DMS53 treated with DMSO at 0.1 percent for 48 hours (cell line): ENCODE measurements around the gene GATA2.
A peak's percentile ranks its signal among the peaks of the same experiment; 100 is the strongest.

ENCODE experiments used
- DNase-seq: peaks from one replicate; lab custom pipeline; 2025; ENCODE audit not compliant: unreplicated experiment; lab: John Stamatoyannopoulos, UW

Gene GATA2

DNA sequence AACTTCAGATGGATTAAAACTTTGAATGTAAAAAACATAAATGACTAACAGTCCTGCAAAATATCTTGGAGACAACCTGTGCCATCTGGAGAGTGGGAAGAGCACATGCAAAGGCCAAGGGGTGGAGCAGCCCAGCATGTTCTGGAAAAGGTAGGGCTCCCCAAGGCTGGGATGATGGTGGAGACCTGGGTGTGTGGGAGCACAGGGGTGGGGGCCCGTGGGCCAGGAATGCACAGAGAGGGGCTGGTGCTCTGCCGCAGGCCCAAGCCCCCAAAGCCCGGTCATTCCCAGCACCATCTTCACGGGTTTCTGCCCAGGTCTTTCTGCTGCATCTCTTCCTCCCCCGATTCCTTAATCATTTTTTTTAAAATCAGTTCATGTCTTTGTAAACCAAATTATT lies 9.7 kb upstream of the GATA2 start:
- no peak for DNase-seq

DNA sequence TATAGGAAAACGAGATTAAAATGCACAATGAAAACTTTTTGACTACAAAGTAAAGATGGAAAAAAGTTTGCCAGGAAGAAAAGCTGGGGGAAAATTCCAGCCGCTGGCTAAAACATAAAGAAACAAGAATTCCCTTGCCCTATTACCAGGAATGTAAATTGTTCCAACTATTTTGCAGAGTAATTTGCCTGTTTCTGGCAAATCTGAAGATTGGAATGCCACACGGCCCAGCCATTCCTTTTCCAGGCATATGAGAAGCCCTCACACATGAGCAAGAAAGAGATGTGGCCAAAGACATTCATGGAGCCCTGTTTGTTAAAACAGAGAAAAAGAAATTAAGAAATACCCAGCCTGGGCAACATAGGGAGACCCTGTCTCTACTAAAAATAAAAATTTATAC lies 8.4 kb upstream of the GATA2 start:
- DNase-seq, result no peak

DNA sequence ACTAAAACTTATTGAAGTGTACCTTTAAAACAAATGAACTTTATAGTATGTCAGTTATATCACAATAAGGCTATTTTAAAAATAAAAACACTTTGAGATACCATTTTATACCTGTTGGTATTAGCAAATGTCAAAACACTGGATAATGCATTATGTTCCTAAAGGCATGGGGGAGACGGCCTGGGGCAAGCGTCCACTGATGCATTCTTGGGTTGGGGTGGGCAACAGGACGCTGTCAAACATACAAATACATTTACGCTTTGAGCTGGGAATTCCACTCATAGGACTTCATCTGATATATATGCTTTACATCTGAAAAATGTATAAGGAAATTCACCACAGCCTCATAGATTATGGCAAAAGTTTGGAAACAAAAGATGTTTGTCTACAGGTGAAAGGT lies 7.6 kb upstream of the GATA2 start:
- DNase-seq, result no peak

DNA sequence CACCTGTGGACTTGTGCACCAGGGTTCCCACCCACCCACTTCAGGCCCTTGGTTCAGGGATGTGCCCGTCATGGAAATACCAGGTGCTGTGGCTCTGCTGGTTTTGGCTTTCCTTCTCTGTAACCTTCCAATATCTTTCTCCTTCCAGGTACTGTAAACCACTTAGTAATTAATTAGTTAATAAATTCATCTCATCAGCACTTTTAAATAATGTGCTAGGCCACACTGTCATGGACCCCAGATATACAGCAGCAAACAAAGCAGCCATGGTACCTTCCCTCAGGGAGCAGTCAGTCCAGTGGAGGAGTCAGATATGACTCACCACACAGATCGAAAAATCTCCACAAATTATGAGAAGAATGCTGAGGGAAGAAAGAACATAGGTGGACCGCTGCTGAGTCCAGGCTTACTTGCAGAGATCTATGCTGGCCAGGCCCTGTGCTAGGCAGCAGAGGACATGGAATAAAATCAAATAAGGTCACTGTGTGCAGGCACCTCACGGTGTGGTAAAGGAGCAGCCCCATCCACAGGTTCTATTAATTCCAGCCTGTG lies 6.8 kb upstream of the GATA2 start:
- no peak for DNase-seq

DNA sequence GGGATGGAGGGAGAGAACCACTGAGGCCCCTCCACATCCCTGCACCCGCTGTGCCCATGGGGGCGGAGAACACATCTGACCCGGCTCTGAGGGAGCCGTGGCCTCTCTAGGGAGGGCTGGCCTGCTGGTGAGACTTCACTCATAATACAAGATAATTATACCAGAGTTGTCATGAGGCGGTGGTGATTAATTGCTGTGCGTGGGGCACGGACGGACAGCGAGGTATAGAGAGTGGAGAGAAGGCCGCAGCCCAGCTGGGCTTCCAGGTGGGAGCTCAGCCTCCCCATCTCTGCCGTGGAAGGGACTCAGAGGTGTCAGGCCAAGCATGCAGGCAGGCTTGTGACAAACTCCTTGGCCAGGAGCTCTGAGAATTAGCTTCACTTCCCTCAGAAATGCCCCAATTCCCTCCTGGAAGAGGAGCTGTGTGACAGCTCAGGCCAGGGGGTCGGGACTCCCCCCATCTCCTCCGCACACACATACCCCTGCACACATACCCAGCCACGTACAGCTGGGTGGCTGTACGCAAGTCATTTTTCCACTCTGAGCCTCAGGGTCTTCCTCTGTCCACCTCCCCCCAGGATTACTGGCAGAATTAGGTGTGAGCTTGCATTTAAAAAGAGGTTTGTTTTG lies 6.0 kb upstream of the GATA2 start:
- no peak for DNase-seq

DNA sequence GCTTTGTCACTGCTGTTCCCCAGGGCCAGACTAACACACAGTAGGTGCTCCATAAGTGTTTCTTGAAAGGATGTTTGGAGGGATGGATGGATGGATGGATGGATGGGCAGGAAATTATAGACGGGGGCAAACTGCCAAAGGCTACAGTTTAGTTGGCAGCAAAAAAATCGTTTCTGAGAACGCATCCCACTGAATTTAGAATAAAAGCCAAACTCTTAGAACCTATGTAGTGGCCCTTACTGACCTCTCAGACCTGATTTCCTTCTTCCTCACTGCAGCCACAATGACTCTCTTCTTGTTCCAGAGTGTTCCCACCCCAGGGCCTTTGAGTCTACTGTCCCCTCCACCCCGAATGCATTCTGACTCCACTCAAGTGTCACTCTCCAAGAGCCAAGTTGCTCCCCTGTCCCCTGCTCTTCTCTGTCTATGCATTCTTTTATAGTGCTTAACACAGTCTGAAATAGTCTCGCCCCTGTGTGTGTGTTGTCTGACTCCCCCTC lies 5.2 kb upstream of the GATA2 start:
- DNase-seq, result no peak

DNA sequence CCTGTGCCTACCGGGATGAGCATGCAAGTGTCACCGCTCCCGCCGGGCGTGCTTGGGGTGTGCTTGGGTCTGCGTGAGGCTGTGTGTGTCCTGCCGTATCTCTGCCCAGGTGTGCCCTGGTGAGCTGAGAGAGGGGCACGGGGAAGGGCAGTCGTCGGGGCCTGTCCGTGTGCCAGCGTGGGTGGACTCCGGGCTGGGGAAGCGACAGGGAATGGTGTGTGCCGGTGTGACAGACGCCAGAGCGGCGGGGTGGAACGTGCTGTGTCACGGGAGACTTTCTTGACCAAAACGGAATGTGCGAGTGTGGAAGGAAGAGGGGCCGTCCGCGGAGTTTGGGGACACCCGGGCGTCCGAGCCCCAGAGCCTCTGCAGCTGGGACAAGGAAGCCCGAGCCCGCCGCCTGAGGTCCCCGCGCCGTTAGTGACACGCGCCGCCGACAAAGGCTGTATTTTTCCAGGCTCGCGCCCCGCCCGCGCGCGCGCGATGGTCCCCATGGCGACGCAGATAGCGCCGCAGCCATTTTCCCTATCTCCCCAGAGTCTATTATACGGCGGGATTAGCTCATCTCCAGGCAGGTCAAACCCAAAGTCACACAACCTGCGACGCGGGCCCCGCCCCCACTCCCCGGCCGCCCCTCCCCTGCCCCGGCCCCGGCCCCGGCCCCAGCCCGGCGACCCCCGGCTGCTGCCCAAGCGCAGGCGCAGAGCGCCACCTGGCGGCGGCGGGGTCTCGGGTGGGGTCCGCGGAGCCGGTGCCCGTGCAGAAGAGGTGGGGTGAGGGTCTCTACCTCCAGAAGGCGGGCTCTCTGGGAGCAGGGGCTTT lies 4.5 kb upstream of the GATA2 start:
- peak; percentile 32 for DNase-seq

DNA sequence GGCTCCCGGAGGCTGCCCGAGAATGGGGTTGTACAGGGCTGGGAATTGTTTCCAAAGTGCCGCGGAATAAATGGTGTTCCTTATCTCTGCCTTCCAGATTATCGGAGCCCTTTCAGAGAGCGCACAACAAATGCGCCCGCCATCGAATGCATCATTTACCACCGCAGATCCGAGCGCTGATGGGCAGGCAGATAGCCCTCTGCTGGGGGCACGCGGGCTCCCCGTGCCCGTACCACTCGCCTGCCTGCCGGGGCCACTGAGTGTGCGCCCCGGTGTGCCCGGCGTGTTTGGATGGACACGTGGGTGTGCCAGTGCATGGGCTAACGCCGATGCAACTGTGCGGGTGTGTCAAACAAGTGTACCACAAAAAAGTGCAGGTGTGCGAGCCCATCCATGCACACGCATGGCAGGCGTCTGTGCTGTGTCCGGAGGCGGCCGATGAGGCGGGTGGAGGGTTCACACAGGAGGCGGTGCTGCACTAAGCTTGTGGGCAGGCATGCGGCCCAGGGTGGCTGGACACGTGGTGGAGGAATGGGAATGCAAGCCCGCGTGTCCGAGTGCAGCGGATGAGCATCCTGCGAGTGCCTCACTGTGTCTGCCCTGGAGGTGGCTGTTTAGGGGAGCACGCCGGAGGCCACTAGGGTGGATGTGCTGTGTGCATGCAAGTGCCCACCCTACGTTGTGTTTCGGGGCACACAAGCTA lies 3.8 kb upstream of the GATA2 start:
- DNase-seq, result no peak

DNA sequence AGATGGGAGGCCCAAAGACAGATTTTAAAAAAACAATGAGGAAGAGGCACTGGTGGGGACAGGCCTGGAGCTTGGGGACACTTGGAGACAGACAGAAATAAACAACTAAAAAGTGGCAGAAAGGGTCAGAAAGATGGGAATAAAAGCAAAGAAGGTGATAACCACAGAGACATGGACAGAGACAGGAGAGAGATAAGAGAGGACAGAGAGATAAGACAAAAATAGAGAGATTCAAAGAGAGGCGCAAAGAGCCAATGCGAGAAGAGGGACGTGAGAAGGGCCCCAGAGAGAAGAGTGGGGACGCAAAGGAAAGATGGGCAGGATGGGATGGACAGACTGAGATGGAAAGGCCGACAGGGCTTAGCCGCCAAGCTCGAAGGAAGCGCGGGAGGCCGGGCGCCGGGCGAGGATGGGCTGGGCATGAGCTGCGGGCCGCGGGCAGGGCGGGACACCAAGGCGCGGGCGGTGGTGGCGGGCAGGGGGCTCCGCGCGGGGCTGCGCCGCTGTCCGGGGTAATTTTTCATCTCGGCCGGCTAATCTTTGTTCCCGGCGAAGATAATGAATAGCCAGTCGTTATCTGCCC lies 3.1 kb upstream of the GATA2 start:
- DNase-seq, result no peak

DNA sequence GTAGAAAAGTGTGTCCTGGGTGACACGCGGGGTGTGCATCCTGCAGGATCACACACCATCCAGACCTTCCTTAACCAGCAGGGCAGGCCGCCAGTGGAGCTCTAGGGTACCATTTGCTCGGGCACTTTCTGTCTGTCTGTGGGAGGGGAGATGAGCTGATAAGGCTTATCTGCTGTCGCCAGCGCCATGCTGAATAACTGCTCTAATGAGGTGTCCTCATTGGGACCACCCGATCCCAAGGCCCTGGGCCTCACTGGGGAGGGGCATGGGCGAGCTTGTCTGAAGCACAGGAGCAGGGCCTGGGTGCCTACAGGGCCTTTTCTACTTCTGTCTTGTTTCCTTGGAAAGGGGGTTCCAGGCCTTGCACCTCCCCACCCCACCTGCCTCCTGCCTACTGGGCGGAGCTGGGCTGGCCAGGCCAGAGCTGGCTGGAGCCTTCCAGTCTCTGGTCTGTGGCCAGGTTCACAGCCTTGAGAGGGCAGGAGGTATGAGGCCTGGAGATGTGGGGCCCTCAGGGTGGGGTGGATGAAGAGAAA lies 2.5 kb upstream of the GATA2 start:
- no peak for DNase-seq

DNA sequence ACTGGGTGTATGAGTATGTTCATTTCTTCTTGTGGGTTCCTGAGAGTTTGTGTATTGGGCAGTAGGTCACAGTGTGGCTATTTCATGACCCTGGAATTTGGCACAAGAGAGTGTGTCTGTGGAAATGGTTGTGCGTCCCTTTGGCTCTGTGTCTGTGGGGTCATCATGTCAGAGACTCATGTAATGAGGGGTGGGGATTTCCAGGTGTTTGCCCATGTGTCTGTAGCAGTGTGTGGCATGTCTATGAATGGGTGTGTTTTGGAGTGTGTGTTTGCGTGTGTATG lies 1.3 kb upstream of the GATA2 start:
- no peak for DNase-seq

DNA sequence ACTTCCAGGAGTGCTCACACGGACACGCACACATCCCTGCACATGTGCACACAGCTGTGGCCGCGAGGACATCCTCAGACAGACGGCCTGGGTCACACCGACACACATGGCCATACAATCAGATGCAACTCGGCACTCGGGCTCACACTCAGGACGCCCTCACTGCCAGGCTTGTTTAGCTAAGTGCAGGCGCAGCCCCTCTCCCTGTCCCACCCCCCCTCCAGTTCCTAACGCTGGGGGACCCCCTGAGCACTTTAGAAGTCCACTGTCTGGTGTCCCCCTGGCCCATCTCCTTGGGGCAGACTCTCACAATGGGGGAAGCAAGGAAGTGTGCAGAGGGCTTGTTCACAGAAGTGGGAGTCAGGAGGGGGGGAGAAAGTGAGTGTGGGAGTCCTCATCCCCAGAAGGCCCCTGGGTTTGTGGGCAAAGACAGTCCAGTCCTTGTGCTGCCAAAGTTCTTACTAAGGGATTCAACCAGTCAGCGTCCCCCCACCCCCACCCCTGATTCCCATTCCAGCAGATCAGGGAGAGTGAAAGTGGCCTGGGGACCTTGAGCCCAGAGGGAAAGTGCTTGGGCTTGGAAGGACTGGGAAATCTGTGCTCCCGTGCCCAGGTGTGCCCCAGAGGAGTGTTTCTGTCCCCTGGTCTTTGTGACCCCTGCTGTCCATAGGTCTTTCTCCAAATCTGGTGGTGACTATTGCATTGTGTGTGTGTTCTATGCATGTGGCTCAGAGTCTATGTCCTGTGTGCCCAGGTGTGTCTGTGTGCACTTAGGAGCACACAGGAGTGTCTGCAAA lies 767 bp upstream of the GATA2 start:
- no peak for DNase-seq

DNA sequence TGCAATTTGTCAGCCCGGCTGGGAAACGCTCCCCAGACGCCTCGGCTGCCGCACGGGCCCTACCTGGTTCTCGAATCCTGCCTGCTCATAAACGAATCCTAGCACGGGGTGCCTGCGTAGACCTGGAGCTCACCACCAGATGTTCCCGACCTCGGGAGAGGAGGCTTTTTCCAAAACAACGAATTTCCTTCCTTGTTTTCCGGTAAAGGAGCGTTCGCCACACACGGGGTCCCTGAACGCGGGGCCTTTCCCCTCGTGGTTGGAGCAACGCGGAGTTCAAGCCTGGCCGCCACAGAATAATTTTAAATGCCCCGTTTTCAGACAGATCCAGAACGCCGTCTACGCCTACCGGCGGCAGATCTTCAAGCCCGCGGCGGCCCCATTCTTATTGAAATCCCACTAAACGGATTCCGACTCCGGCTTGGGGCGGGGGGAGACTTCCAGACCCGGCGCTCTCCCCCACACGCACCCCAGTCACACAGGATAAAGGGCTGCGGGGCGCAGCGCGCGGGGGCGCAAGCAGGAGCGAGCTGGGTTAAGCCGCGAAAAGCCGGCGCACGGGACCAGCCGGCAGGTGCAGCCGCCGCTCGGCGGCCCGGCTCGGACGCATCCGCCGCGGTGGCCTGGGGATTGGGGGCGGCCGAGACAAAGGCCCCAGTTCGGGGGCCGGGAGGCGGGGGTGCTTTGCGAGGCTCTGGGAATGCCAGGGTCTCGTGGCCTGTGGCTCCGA lies 895 bp downstream of the GATA2 start:
- DNase-seq, result peak; percentile 14

DNA sequence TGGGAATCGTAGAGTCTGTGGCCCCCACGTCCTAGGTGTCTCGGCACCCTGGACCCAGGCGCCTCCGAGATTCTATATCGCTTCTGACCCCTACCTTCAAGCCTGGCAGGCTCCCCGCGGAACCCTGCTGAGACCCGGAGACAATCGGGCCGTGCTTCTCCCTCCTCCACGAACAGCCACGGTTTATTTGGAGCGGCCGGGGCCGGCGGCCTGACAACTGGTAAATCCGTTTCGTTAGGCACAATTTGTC lies 1.4 kb downstream of the GATA2 start:
- peak; percentile 11 for DNase-seq

DNA sequence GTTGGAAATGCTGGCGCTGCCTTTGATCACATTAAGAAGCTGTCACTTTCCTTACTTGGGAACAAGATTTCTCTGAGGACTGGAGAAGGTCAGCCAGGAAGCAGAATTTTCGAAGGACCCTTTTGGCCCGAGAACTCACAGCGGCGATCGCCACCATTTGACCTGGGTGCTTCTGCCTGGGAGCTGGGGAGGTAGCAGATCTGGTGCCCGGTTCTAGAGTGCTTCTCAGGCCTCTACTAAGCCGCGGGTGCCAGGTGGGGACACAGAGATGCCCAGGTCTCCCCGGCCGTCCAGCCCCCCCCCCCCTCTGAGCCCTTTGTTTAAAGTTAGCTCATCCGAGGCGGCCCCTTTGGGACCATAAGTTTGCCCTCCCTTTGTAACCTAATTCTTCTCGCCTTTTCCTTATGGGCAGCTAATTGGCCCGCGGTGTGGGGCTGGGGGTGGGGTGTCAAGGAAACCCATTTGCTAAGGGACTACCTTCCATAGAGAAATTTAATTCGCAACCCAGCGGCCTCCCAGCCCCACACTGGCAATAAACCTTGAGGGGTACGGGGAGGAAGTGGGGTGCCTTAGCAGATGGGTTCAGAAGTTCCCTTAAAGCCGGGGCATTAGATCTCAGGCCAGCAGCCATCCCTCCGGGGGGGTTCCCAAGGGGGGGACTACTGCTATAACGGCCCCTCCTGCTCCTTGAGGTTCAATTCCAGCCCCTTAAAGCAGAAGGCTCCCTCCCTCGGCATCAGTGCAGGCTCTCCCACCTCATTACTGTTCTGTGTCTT lies 1.9 kb downstream of the GATA2 start:
- DNase-seq, result no peak

DNA sequence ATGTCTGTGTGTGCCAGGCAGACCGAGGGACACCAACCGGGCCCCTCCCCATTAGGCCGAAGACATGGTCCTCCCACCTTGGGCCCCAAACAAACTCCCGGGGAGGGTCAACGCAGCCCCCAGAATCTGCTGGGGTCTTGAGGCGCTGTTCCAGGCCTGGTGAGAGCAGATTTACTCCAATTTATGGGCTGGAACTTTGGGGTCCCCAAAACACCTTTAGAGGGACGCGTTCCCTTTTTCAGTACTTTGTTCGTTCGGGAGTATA lies 2.4 kb downstream of the GATA2 start:
- no peak for DNase-seq

DNA sequence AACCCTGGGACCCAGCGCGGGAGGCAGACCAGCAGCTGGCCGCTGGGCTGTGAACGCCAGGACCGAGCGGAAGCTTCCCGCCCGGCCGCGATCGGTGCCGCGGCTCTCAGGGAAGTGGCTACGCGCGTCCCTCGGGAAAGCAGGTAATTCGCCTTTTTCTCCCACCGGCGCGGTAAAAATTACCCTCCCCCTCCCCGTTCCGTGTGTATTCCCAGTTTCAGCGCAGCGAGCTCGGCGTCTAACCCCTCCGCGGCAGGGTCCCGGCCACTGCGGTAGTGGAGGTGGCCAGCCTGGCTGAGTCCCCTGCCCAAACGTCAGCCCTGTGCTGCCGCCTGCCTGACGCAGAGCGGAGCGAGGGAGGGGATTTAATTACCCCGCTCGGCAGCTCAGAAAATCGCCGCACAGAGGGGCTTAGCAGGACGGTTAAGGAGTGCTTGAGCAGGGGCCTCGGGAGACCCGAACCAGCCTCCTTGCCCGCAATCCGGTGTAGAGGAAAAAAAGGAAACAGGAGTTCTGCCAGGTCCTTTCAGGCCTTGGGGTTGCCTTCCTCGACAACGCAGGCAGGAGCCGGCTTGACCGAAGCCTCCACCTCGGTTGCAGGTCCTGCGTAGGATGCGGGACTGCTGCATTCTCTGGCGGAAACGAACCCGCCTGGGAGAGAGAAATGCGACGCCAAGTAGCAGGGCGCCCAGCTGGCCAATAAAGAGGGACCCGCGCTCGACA lies 2.9 kb downstream of the GATA2 start:
- peak; percentile 39 for DNase-seq

DNA sequence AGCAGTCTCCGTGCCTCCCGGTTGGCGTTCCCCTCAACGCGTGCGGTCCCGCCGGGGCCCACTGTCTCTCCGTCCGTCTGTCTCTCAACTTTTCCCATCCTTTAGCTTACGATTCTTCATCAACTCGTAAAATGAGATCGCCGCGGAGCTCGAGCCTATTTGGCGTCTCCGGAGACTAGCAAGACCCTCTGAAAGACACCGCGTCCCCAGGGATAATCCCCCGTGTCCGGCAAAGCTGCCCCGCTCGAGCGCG lies 3.4 kb downstream of the GATA2 start:
- DNase-seq, result no peak

DNA sequence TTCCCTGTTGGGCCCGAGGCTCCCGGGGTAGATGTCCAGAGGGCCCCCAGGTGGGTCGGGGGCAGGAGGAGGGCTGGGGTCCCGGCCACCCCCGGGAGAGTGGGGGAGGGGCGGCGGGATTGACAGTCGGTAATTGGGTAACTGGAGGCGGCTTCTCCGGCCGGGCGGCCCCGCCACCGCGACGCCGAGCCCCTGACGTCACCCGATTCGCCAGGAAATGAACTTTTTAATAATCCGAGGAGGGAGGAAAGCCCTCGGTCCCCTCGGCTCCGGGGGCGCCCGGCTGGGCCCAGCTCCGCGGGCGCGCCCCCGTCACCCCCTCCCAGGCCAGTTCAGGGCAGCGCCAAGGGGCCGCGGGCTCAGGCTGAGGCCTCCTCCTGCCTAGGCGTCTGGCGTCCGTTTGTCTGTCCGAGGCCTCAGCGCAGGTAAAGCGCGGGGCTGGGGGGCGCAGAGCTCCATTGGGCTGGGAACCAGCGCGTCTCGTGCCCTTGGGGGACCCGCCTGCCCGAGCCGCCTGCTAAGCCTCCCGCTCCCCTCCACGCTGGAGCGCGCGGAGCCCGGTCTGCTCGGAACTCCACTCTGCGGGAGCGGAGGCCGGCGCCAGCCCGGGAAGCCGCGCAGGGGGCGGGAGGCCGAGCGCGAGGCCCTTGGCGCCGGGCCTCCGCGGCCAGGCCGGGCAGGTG lies 3.9 kb downstream of the GATA2 start:
- peak; percentile 26 for DNase-seq
